IPS-NIHi11 (cell line): ENCODE results near the gene KLF14.
A peak's percentile ranks its signal among the peaks of the same experiment; 100 is the strongest.
"Not testable (repeated sequence)": the region's sequence is repeated elsewhere in the genome, so short reads cannot be mapped to it uniquely, and the experiment has no call there.

Experiments used
- DNase-seq: peaks from one replicate; pipeline ENCODE4 v3.0.0; 2012; ENCODE audit warnings: mixed read lengths, low spot score

The KLF14 gene

DNA sequence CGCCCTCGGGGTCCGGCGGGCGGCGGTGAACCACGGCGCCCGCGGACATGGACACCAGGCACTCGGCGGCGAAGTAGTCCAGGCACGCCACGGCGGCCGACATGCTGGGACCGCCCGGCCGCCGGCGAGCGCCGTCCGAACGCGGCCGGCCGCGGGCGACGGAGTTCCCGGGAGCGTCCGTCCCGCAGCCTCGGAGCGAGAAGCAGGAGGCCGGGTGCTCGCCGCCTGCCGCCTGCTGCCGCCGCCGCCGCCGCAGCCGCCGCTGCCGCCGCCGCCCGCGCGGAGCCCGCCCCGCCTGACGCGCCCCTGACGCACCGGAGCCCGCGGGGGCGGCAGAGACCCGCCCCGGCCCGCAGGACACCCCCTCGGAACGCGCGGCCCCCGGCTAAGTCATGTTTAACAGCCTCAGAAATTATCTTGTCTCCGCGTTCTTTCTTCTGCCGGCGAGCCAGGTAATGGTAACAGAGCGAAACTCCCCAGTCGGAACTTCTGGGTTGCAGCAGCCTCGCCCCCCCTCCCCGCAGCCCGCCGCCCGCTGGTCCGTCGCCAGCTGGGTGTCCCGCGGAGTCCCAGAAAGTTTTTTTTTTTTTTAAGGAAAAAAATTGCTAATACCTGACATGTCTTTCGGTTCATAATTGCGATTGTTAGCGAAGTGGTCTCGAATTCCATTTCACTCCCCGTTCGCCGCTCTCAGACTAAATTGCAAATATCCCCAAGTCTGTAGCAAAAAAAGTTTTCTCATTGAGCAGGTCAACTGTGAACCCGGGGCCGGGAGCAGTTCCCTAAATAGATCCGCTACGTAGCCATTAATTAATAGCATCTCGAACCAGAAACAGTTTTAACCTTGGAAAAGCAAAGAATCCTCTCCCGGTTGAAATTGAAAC, at the start of gene KLF14:
TSS of gene KLF14 (minus strand) at position 277 of the 884 bp plus-strand sequence. CDS start at position 103, 174 bp downstream.
- peak; percentile 79 for DNase-seq

- no peak for DNase-seq
Measured at GRCh38 chr7:130781346-130781745, 47.3 kb upstream of the KLF14 start.

DNA sequence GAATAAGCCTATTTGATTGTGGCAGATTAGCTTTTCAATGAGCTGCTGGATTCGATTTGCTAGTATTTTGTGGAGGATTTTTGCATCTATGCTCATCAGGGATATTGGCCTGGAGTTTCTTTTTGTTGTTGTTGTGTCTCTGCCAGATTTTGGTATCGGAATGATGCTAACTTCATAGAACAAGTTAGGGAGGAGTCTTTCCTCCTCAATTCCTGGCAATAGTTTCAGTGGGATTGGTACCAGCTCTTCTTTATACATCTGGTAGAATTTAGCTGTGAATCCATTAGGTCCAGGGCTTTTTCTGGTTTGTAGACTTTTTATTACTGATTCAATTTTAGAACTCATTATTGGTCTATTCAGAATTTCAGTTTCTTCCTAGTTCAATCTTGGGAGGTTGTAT, 43.4 kb upstream of the KLF14 start:
- DNase-seq = no peak

DNA sequence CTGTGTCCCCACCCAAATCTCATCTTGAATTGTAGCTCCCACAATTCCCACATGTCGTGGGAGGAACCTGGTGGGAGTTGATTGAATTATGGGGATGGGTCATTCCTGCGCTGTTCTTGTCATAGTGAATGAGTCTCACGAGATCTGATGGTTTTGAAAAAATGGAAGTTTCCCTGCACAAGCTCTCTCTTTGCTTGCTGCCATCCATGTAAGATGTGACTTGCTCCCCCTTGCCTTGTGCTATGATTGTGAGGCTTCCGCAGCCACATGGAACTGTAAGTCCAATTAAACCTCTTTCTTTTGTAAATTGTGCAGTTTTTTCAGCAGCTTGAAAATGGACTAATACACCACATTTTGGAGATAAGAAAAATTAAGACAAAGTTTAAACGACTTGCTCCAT, 38.4 kb upstream of the KLF14 start:
- DNase-seq = not testable (repeated sequence)

DNA sequence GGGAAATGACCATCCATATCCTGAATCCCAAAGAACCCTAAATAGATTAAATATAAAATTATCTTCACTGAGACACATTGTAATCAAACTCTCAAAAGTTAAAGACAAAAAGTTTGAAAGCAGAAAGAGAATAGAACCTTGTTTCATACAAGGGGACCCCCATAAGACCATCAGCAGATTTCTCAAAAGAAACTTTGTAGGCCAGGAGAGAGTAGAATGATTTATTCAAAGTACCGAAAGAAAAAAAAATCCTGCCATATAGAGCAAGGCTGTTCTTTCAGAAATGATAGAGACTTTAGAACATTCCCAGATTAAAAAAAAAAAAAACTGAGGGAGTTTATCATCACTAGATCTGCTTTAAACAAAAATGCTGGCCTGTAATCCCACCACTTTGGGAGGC, 34.8 kb upstream of the KLF14 start:
- DNase-seq = no peak

DNA sequence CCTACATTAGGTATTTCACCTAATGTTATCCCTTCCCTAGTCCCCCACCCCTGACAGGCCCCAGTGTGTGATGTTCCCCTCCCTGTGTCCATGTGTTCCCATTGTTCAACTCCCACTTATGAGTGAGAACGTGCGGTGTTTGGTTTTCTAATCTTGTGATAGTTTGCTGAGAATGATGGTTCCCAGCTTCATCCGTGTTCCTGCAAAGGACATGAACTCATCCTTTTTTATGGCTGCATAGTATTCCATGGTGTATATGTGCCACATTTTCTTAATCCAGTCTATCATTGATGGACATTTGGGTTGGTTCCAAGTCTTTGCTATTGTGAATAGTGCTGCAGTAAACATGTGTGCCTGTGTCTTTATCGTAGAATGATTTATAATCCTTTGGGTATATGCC, 30.6 kb upstream of the KLF14 start:
- not testable (repeated sequence) for DNase-seq

DNA sequence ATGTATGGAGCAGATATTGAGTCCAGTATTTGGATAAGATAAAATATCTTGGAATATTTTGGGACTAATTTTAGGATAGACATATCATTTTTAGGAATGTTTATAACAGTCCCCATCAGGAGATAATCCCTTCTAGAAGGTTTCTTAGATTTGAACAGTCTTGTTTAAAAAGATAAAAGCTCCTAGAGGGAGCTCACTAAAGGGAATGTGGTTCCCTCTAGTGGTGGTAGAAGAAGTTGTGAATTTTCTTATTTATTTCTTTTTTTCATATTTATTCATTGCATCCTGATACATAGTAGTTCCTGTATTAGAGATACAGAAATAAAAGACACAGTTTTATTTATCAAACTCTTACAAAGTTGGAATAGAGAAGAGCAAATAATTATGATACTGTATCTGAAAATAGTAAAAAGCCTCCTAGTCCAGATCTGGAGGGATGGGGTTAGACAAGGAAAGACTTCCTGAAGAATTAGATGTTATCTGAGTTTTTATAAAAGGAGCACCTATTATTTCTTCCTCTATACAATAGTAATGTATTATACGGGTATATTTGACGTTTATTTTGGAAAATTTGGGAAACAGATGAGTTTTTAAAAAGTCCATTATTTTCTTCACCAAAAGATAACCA, 24.5 kb upstream of the KLF14 start:
- peak; percentile 39 for DNase-seq

DNA sequence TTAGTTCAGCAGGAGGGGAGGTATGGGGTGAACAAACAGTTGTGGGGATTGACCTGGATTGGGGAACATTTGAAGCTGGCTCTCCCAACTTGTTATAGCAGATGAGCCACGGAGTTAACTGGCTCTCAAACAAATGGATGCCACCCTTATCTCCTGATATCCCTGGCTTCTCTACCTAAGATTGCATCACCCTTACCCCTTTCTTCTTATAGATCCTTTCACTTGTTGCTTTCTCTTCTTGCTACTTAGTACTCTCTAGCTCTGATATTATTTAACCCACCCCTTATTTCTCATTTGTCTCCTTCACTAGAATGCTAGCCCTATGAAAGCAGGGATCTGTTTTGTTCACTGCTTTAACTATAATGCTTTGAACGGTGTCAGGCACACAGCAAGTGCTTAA, 22.3 kb upstream of the KLF14 start:
- DNase-seq = no peak

DNA sequence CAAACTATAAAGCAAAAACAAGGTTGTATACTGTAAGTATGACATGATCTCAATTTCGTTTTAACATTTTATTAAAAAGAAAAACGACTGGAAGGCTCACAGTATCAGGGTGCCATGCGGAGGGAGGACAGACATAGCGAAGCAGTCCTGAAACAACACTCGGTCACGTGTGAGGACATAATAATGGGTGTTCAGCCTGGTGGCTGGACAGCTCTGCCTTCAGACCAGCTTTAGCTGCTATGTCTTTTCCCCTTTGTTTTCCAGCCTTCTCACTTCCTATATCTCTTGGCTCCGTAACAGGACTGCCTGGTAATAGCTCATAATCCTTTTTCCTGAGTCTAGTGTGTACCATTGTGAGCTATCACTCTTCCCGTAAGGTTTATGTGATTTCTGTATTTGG, 18.4 kb upstream of the KLF14 start:
- no peak for DNase-seq

- no peak for DNase-seq
Measured at GRCh38 chr7:130750755-130751154, 16.7 kb upstream of the KLF14 start.

- DNase-seq = no peak
Measured at GRCh38 chr7:130748531-130749389, 14.8 kb upstream of the KLF14 start.

DNA sequence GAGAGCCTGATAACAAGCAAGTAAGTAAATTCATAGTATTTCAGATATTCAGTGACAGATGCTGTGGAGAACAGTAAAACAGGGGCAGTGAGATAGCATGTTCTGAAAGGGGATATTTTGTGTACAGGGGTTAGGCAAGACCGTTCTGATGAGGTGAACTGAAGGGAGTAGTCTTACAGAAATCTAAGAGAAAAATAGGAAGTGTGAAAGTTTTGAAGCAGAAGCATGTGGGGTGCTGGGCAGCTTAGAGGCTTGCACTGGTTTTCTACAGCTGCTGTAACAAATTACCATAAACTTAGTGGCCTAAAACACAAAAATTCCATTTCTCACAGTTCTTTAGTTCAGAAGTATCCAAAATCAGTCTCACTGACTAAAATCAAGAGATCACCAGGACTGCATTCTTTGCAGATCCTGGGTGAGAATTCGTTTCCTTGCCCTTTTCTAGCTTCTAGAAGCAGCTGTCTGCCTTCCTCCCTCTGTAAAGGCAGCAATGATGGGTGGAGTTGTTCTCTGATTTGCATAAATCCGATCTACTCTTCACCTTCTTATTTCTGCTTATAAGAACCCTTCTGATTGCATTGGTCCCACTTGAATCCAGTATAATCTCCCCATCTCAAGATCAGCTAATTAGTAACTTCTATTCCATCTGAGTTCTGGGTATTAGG, 7.5 kb upstream of the KLF14 start:
- DNase-seq = no peak

- no peak for DNase-seq
Measured at GRCh38 chr7:130740606-130741005, 6.6 kb upstream of the KLF14 start.

DNA sequence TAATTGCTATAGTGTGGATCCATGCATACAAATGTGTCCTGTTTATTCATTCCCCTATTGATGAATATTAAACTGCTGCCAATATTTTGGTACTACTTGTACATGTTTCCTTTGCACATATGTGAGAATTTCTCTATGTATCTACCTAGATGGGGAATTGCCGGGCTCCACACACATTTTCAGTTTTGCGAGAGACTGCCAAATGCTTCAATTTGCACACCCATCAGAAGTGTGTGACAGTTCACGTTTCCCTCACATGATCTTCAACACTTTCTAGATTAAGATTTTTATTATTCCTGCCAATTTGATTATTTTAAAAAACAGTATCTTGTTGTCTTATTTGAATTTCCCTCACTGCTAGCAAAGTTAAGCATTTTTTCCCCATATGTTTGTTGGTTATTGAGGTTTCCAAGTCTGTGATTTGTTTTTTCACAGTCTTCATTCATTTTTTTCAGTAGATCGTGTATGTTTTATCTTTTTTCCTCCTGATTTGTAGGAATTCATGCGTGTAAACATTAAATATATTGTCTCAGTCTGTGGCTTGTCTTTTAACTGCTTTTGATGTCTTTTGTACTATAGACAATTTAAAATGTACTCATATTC, 2.4 kb upstream of the KLF14 start:
- DNase-seq = no peak

- no peak for DNase-seq
Measured at GRCh38 chr7:130734815-130735716, 1.1 kb upstream of the KLF14 start.

- DNase-seq = peak; percentile 70
Measured at GRCh38 chr7:130732980-130733930, 752 bp downstream of the KLF14 start.

DNA sequence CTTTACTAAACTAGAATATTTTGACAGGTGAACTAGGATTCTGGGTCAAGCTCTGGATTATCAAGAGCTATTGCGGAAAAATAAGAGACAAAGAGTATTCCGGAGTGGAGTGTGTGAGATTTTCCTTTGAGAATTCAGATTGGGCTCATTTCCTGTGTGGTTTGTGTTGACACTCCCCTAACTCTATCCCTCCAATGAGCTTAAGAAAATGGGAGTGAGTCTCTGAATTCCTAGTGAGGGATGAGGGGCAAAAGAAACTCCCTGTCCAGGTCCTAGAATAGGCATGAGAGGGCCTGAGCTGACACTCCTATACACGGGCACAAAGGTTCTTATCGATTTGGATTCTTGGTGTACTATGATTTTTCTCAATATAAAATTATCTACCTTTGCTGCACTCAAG, 10.2 kb downstream of the KLF14 start:
- no peak for DNase-seq

- peak; percentile 64 for DNase-seq
Measured at GRCh38 chr7:130721486-130722277, 12.3 kb downstream of the KLF14 start.
